Muscle of leg (tissue), 11 donors: ENCODE results near the gene CYTH1. TPM values are rescaled to one million over a fixed set of nuclear protein-coding genes. Genes with fewer than 3 reads are reported as not detected.

Experiments used
- DNase-seq: peaks from one replicate; pipeline ENCODE4 v3.0.0; 2013
- H3K27ac ChIP-seq: one replicate; pipeline ENCODE4 v1.5.1; 2013; ENCODE audit warnings: mild to moderate bottlenecking, low read length, control low read depth
- H3K27me3 ChIP-seq: one replicate; pipeline ENCODE4 v1.6.1; 2013; ENCODE audit warnings: low read length; ENCODE audit not compliant: control insufficient read depth, insufficient read depth
- H3K36me3 ChIP-seq: one replicate; pipeline ENCODE4 v1.6.1; 2013; ENCODE audit warnings: low read length; ENCODE audit not compliant: control insufficient read depth, insufficient read depth
- H3K4me1 ChIP-seq: one replicate; pipeline ENCODE4 v1.6.1; 2013; ENCODE audit warnings: low read length; ENCODE audit not compliant: control insufficient read depth, insufficient read depth
- H3K4me3 ChIP-seq: one replicate; pipeline ENCODE4 v1.5.1; 2013; ENCODE audit warnings: low read length, control low read depth
- H3K9me3 ChIP-seq: replicated peaks from 2 replicates; pipeline ENCODE4 v1.6.1; 2013; ENCODE audit warnings: low read depth, low read length; ENCODE audit not compliant: control insufficient read depth
- WGBS: methylation state at CpG from one replicate; pipeline ENCODE4 v1.1.5; 2013; ENCODE audit warnings: missing lambda C conversion rate; ENCODE audit not compliant: insufficient coverage; 5-methylcytosine and 5-hydroxymethylcytosine counted together
- polyA plus RNA-seq, 8 donors: library from polyadenylated mRNA; unstranded; fragments of 120-200 nt; gene quantifications; one replicate each; pipeline versions ENCODE4 v1.2.1 to v1.2.3, GENCODE V29; 2013; ENCODE audit warnings: inconsistent platforms in 1 of 8, low replicate concordance in 1 of 8; ENCODE audit not compliant: insufficient read length in 8 of 8, insufficient read depth in 1 of 8
- total RNA-seq: library from RNA; stranded (reverse); fragments of 120-200 nt; gene quantifications from one replicate; pipeline ENCODE4 v1.2.4, GENCODE V29; 2013

The CYTH1 gene
- total and polyA plus RNA-seq, 9 donors = 17.3 to 26.9 (median 21.1) TPM

GRCh38 chr17:78797691-78798585 is 15.9 kb upstream of the CYTH1 start:
- Histone ChIP-seq H3K27ac (no peak overlapping the region), H3K9me3 (no peaks in the 10 kb centered on the region), H3K4me3 (no peak overlapping the region), H3K27me3 (no peaks in the 10 kb centered on the region), H3K4me1 (peaks cover 12% of the 10 kb centered on the region), H3K36me3 (peaks cover 85% of the 10 kb centered on the region)
- WGBS = 87% methylated on average over 26 of the region's 28 CpGs
- no peak for DNase-seq

- H3K36me3 ChIP-seq = peaks cover 80% of the 10 kb centered on the region
- H3K27ac ChIP-seq = no peak overlapping the region
- no peak overlapping the region for H3K4me3 ChIP-seq
- H3K27me3 ChIP-seq = no peaks in the 10 kb centered on the region
- no peak for DNase-seq
- peaks cover 14% of the 10 kb centered on the region for H3K4me1 ChIP-seq
- whole genome bisulfite sequencing = 89% methylated on average over 10 of the region's 11 CpGs
- no peaks in the 10 kb centered on the region for H3K9me3 ChIP-seq
Observed at GRCh38 chr17:78797213-78797612, 15.1 kb upstream of the CYTH1 start.

GRCh38 chr17:78796517-78796900 is 14.4 kb upstream of the CYTH1 start:
- Histone ChIP-seq H3K36me3 (peaks cover 76% of the 10 kb centered on the region), H3K9me3 (no peaks in the 10 kb centered on the region), H3K4me3 (no peak overlapping the region), H3K4me1 (peaks cover 21% of the 10 kb centered on the region), H3K27me3 (no peaks in the 10 kb centered on the region), H3K27ac (no peak overlapping the region)
- WGBS = 83% methylated on average over 7 of the region's 11 CpGs
- no peak for DNase-seq

- no peaks in the 10 kb centered on the region for H3K9me3 ChIP-seq
- peaks cover 72% of the 10 kb centered on the region for H3K36me3 ChIP-seq
- H3K4me1 ChIP-seq = peaks cover 26% of the 10 kb centered on the region
- H3K4me3 ChIP-seq = no peak overlapping the region
- 87% methylated on average over 10 of the region's 14 CpGs for WGBS
- no peaks in the 10 kb centered on the region for H3K27me3 ChIP-seq
- DNase-seq = no peak
- no peak overlapping the region for H3K27ac ChIP-seq
Observed at GRCh38 chr17:78795861-78796516, 13.9 kb upstream of the CYTH1 start.

- no peak for DNase-seq
- peaks cover 69% of the 10 kb centered on the region for H3K36me3 ChIP-seq
- WGBS = 95% methylated on average over 14 of the region's 22 CpGs
- no peaks in the 10 kb centered on the region for H3K9me3 ChIP-seq
- H3K27me3 ChIP-seq = no peaks in the 10 kb centered on the region
- peaks cover 35% of the 10 kb centered on the region for H3K4me1 ChIP-seq
- H3K27ac ChIP-seq = no peak overlapping the region
- no peak overlapping the region for H3K4me3 ChIP-seq
Observed at GRCh38 chr17:78794864-78795640, 13.0 kb upstream of the CYTH1 start.

GRCh38 chr17:78794399-78794798 is 12.3 kb upstream of the CYTH1 start:
- DNase-seq = no peak
- Histone ChIP-seq H3K27ac (no peak overlapping the region), H3K4me3 (no peak overlapping the region), H3K4me1 (peaks cover 41% of the 10 kb centered on the region), H3K27me3 (no peaks in the 10 kb centered on the region), H3K36me3 (peaks cover 65% of the 10 kb centered on the region), H3K9me3 (no peaks in the 10 kb centered on the region)
- WGBS = 92% methylated on average over 8 of the region's 16 CpGs

- no peaks in the 10 kb centered on the region for H3K9me3 ChIP-seq
- H3K27me3 ChIP-seq = no peaks in the 10 kb centered on the region
- no peak overlapping the region for H3K27ac ChIP-seq
- DNase-seq = no peak
- H3K4me3 ChIP-seq = no peak overlapping the region
- H3K36me3 ChIP-seq = peaks cover 61% of the 10 kb centered on the region
- WGBS = 86% methylated on average over 6 of the region's 6 CpGs
- peaks cover 46% of the 10 kb centered on the region for H3K4me1 ChIP-seq
Observed at GRCh38 chr17:78793968-78794367, 11.9 kb upstream of the CYTH1 start.

GRCh38 chr17:78793415-78793814 is 11.3 kb upstream of the CYTH1 start:
- Histone ChIP-seq H3K36me3 (peaks cover 55% of the 10 kb centered on the region), H3K27me3 (no peaks in the 10 kb centered on the region), H3K4me3 (no peak overlapping the region), H3K9me3 (no peaks in the 10 kb centered on the region), H3K4me1 (peaks cover 51% of the 10 kb centered on the region), H3K27ac (no peak overlapping the region)
- DNase-seq = no peak
- WGBS = 92% methylated on average over 7 of the region's 10 CpGs

GRCh38 chr17:78791840-78792709 is 10.0 kb upstream of the CYTH1 start:
- Histone ChIP-seq H3K36me3 (peaks cover 42% of the 10 kb centered on the region), H3K27me3 (no peaks in the 10 kb centered on the region), H3K4me3 (no peak overlapping the region), H3K27ac (no peak overlapping the region), H3K4me1 (peaks cover 44% of the 10 kb centered on the region), H3K9me3 (no peaks in the 10 kb centered on the region)
- DNase-seq = no peak
- 74% methylated on average over 7 of the region's 11 CpGs for WGBS
